Endothelial cell of umbilical vein (primary cell): ENCODE data around the gene PTGER3. TPM values are rescaled to one million over a fixed set of nuclear protein-coding genes. Genes with fewer than 3 reads are reported as not detected.

ENCODE experiments used
- BruUV-seq: library from RNA; stranded (reverse); fragments of 400-500 nt; replicated peaks from 2 replicates; lab custom pipeline; 2021; lab: Mats Ljungman, UMichigan
- CTCF ChIA-PET: fragments of 300-600, 350-600 bp; sonication (Branson Sonifier 250); formaldehyde crosslinking; loops from one replicate; lab custom pipeline; 2021; ENCODE audit warnings: antibody characterized with exemption, inconsistent platforms; lab: Charles Lee
- POLR2A ChIA-PET: fragments of 300-600, 350-600 bp; sonication (Branson Sonifier 250); formaldehyde crosslinking; loops from one replicate; lab custom pipeline; 2021; ENCODE audit warnings: antibody characterized with exemption, inconsistent platforms; lab: Charles Lee
- DNase-seq: peaks from one replicate; pipeline ENCODE4 v3.0.0-alpha.2; 2011; ENCODE audit warnings: low read depth, low spot score
- FAIRE-seq: peaks from 2 replicates; lab custom pipeline; 2011; peaks lifted over from hg19 to GRCh38; lab: Jason Lieb, UNC
- H2AFZ ChIP-seq: 2 replicates; pipeline ENCODE4 v1.6.0; 2012; ENCODE audit warnings: low read depth, low read length, control low read depth, inconsistent platforms
- H3K27ac ChIP-seq: 2 replicates; pipeline ENCODE4 v1.5.1; 2011; ENCODE audit warnings: low read depth, mild to moderate bottlenecking, control low read depth, low read length, moderate library complexity; ENCODE audit not compliant: insufficient read depth
- H3K27me3 ChIP-seq, 2 experiments: 2 replicates each; pipeline versions ENCODE4 v1.6.0 to v1.6.1; 2011; ENCODE audit warnings: low read length in 2 of 2, mixed read lengths in 1 of 2; ENCODE audit not compliant: control insufficient read depth in 2 of 2, insufficient read depth in 2 of 2
- H3K36me3 ChIP-seq, 2 experiments: 2 replicates in 1 of 2; 3 replicates in 1 of 2; pipeline ENCODE4 v1.5.1; 2011; ENCODE audit warnings: low read length in 2 of 2, mild to moderate bottlenecking in 1 of 2, moderate library complexity in 1 of 2; ENCODE audit not compliant: control insufficient read depth in 2 of 2, insufficient read depth in 2 of 2; ENCODE audit errors: extremely low read depth in 1 of 2
- H3K4me1 ChIP-seq: 3 replicates; pipeline ENCODE4 v1.5.1; 2011; ENCODE audit warnings: mild to moderate bottlenecking, low read length; ENCODE audit not compliant: control insufficient read depth, insufficient read depth; ENCODE audit errors: extremely low read depth
- H3K4me2 ChIP-seq: 2 replicates; pipeline ENCODE4 v1.6.1; 2011; ENCODE audit warnings: low read length, control low read depth, mixed read lengths; ENCODE audit not compliant: insufficient read depth
- H3K4me3 ChIP-seq, 3 experiments: fragments of 200-600 bp in 1 of 3; sonication (generic), shearing (Covaris generic) in 1 of 3; replicated peaks in 1 of 3; 2 replicates each; pipeline ENCODE4 v1.5.1; 2011 to 2016; ENCODE audit warnings: control low read depth in 3 of 3, low read length in 3 of 3, mild to moderate bottlenecking in 2 of 3, inconsistent platforms in 1 of 3, low read depth in 1 of 3, moderate library complexity in 1 of 3; ENCODE audit not compliant: insufficient read depth in 1 of 3
- H3K79me2 ChIP-seq: 2 replicates; pipeline ENCODE4 v1.6.0; 2012; ENCODE audit warnings: low read length, inconsistent platforms; ENCODE audit not compliant: control insufficient read depth, insufficient read depth
- H3K9ac ChIP-seq: replicated peaks from 2 replicates; pipeline ENCODE3; 2011; ENCODE audit warnings: low read length, control low read depth; ENCODE audit not compliant: insufficient read depth; ENCODE audit errors: extremely low read depth
- H3K9me1 ChIP-seq: replicated peaks from 3 replicates; pipeline ENCODE4 v1.6.0; 2011; ENCODE audit warnings: mild to moderate bottlenecking, low read length; ENCODE audit not compliant: control insufficient read depth, insufficient read depth; ENCODE audit errors: extremely low read depth
- H3K9me3 ChIP-seq: replicated peaks from 2 replicates; pipeline ENCODE4 v1.5.1; 2012; ENCODE audit warnings: low read length, inconsistent platforms; ENCODE audit not compliant: control insufficient read depth, insufficient read depth
- H4K20me1 ChIP-seq: replicated peaks from 2 replicates; pipeline ENCODE3; 2011; ENCODE audit warnings: mild to moderate bottlenecking, low read length; ENCODE audit not compliant: control insufficient read depth, insufficient read depth; ENCODE audit errors: extremely low read depth
- EZH2 ChIP-seq: IDR thresholded peaks from 2 replicates; pipeline ENCODE4 v1.6.1; 2012; ENCODE audit warnings: borderline replicate concordance, low read depth, mild to moderate bottlenecking, moderate library complexity, low read length, inconsistent platforms; ENCODE audit not compliant: severe bottlenecking
- FOS ChIP-seq: IDR thresholded peaks from 2 replicates; pipeline ENCODE4 v1.6.1; 2011; ENCODE audit warnings: mild to moderate bottlenecking, low read length, moderate library complexity, borderline replicate concordance; ENCODE audit not compliant: insufficient read depth
- GATA2 ChIP-seq: IDR thresholded peaks from 2 replicates; pipeline ENCODE4 v1.7.0; 2011; ENCODE audit warnings: low read depth, mild to moderate bottlenecking, moderate library complexity, mixed read lengths, low read length; ENCODE audit not compliant: insufficient read length, insufficient read depth
- JUN ChIP-seq: IDR thresholded peaks from 2 replicates; pipeline ENCODE4 v1.6.1; 2011; ENCODE audit warnings: borderline replicate concordance, low read depth; ENCODE audit not compliant: insufficient read length, insufficient read depth
- MAX ChIP-seq: IDR thresholded peaks from 2 replicates; pipeline ENCODE4 v1.6.1; 2011; ENCODE audit not compliant: insufficient read depth, insufficient read length
- MYC ChIP-seq: IDR thresholded peaks from one replicate; pipeline ENCODE4 v1.6.1; 2011; ENCODE audit warnings: mild to moderate bottlenecking, low read depth, low read length
- POLR2A ChIP-seq: IDR thresholded peaks from 2 replicates; pipeline ENCODE4 v1.6.1; 2012; ENCODE audit warnings: low read depth, mild to moderate bottlenecking, control low read depth, low read length
- POLR2AphosphoS5 ChIP-seq: IDR thresholded peaks from 2 replicates; pipeline ENCODE4 v1.6.1; 2012; ENCODE audit warnings: low read depth, mild to moderate bottlenecking, control low read depth, low read length, moderate library complexity; ENCODE audit not compliant: insufficient read depth
- dilution Hi-C: fragments of 300-500 bp; cut with MboI; formaldehyde crosslinking; loops from one replicate; pipeline ENCODE4 v1.15.0; 2019; ENCODE audit warnings: low sequenced_read_pairs; ENCODE audit not compliant: extremely low pct_ligation_motif_present
- intact Hi-C: fragments of 100-400 bp; cut with micrococcal nuclease; formaldehyde crosslinking; loops from one replicate; pipeline ENCODE4 v1.10.0; 2022
- polyA plus RNA-seq, 4 experiments: library from polyadenylated mRNA; depleted of rRNA in 3 of 4; stranded (reverse) in 3 of 4; unstranded in 1 of 4; fragments of >200 nt; gene quantifications; 2 replicates each; pipeline versions ENCODE4 v1.2.1 to v1.2.3, GENCODE V29; 2011 to 2012; ENCODE audit warnings: missing spikeins in 1 of 4
- total RNA-seq: library from RNA; stranded (reverse); gene quantifications from 2 replicates; pipeline ENCODE4 v1.2.3, GENCODE V29; 2021
- TF ChIP-seq, protein P1 (sequence below), 2 donors: IDR thresholded peaks; 1 replicate in 1 of 2; 2 replicates in 1 of 2; pipeline ENCODE4 v1.5.1; 2011; ENCODE audit warnings: low read length in 2 of 2, mild to moderate bottlenecking in 2 of 2, moderate library complexity in 2 of 2, control low read depth in 1 of 2, inconsistent platforms in 1 of 2, low read depth in 1 of 2; ENCODE audit not compliant: insufficient read depth in 1 of 2; ENCODE audit errors: extremely low read depth in 1 of 2

The PTGER3 gene
- total and polyA plus RNA-seq, 2 donors (not counting 3 experiments of a cell fraction or from before 2014, with no cell fraction given): 0.01 TPM; not detected in 1

DNA sequence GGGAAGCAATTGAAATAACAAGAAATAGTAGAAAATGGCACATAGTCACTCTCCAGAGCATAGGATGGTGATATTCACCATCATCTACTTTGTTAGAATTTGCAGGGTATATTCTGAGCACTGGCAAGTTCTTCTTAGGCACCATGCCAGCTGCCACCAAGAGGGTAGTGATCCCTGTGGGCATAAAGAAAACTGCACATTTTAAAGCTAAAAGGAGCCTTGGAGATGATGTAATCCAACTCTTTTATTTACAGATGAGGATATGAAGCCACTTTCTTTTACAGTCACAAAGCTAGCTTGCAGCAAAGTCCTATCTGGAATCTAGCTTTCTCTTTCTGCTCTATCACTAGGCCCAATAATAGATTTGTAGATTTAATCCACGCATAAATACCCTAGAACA is 69.0 kb downstream of the PTGER3 start:
- Histone ChIP-seq H3K9me1 (no peaks in the 10 kb centered on the region), H3K36me3 (no peaks in the 10 kb centered on the region), H3K9me3 (no peaks in the 10 kb centered on the region), H3K4me3 (no peak overlapping the region), H3K4me2 (no peak overlapping the region), H3K4me1 (no peaks in the 10 kb centered on the region), H3K9ac (no peak overlapping the region), H3K27me3 (no peaks in the 10 kb centered on the region), H3K79me2 (no peaks in the 10 kb centered on the region), H4K20me1 (no peaks in the 10 kb centered on the region), H2AFZ (no peak overlapping the region), H3K27ac (no peak overlapping the region)
- intact Hi-C loops: no loop called here
- TF ChIP-seq, protein P1, sequence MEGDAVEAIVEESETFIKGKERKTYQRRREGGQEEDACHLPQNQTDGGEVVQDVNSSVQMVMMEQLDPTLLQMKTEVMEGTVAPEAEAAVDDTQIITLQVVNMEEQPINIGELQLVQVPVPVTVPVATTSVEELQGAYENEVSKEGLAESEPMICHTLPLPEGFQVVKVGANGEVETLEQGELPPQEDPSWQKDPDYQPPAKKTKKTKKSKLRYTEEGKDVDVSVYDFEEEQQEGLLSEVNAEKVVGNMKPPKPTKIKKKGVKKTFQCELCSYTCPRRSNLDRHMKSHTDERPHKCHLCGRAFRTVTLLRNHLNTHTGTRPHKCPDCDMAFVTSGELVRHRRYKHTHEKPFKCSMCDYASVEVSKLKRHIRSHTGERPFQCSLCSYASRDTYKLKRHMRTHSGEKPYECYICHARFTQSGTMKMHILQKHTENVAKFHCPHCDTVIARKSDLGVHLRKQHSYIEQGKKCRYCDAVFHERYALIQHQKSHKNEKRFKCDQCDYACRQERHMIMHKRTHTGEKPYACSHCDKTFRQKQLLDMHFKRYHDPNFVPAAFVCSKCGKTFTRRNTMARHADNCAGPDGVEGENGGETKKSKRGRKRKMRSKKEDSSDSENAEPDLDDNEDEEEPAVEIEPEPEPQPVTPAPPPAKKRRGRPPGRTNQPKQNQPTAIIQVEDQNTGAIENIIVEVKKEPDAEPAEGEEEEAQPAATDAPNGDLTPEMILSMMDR (IDR thresholded peaks at IDR 0.05; ENCODE audit: extremely low read depth in 1 of 2, insufficient read depth in 1 of 2, low read depth in 1 of 2, low read length in 2 of 2): no peak
- TF ChIP-seq EZH2 (no peak), JUN (no peak), POLR2A (no peak), FOS (no peak), POLR2AphosphoS5 (no peak), MAX (no peak), GATA2 (no peak), MYC (no peak)
- no peak for DNase-seq
- no peak for FAIRE-seq
- no TSS peak for BruUV-seq
- CTCF ChIA-PET: interaction anchor here (1.3 kb wide), 1 partner anchor 10 kb away, joined by 4 read pairs; no protein-coding TSS in a partner anchor
- dilution Hi-C loops: no loop called here
- POLR2A ChIA-PET: no interaction called here
